ENCODE measurements around the gene SERPINB2.

SERPINB2 gene

DNA sequence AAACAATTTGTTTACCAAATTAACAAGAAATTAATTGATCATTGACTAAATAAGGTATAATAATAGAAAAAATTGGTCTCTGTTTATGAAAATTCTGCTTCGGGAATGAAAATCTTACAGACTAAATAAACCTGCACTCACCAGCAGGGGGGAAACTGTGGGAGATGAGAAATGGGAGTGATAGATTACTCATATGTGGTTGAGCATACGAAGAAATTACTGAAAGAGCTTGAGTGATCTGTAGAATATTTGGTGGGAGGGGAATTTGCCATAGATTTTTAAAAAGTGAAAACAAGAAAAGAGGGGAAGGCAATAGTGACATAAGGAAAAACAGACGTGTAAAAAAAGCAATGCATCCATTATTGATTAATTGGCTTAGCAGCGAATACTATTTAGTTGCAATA, 63.8 kb downstream of the SERPINB2 start:
- Histone ChIP-seq H3K4me2 (ENCODE audit: low read length) (no peak overlapping the region), H3K79me2 (ENCODE audit: control insufficient read depth, insufficient read depth, low read length) (no peaks in the 10 kb centered on the region), H3K56ac (ENCODE audit: low read length) (no peak overlapping the region), H3K36me3 (ENCODE audit: control insufficient read depth, insufficient read depth, low read length) (no peaks in the 10 kb centered on the region), H3K27ac (ENCODE audit: low read depth, low read length) (no peak overlapping the region), H2AK5ac (ENCODE audit: low read length) (no peak overlapping the region), H3K4me1 (ENCODE audit: control insufficient read depth, low read depth, low read length) (no peaks in the 10 kb centered on the region), H2BK120ac (ENCODE audit: low read depth, low read length) (no peak overlapping the region), H2BK5ac (ENCODE audit: low read length) (no peak overlapping the region), H3K9ac (ENCODE audit: low read length) (no peak overlapping the region), H2BK15ac (replicated peaks; ENCODE audit: low read depth) (no peak overlapping the region), H3K79me1 (ENCODE audit: low read length) (no peaks in the 10 kb centered on the region), H3K23ac (ENCODE audit: low read length) (no peak overlapping the region), H4K5ac (ENCODE audit: low read length) (no peak overlapping the region), H3K18ac (ENCODE audit: low read length) (no peak overlapping the region), H3K27me3 (ENCODE audit: insufficient read depth, low read length, poor library complexity) (no peaks in the 10 kb centered on the region), H3K4me3 (ENCODE audit: low read length) (no peak overlapping the region), H3K4ac (ENCODE audit: low read depth, low read length) (no peak overlapping the region), H4K8ac (ENCODE audit: low read depth, low read length) (no peak overlapping the region)
- no CpG with 5 or more reads among the region's 4 CpGs for WGBS (ENCODE audit: extremely low coverage, insufficient coverage, low lambda C conversion rate)
- DNase-seq: no peak

All from mesendoderm (in vitro differentiated cells).